Measurements from ENCODE around the gene TNFAIP8.

TNFAIP8 gene

GRCh38 chr5:119355685-119356611, at the start of gene TNFAIP8:
TSS of gene TNFAIP8 (plus strand) at chr5:119356019. CDS start at chr5:119356091, 72 bp downstream.
- peak; percentile 52 to 62 for DNase-seq

DNA sequence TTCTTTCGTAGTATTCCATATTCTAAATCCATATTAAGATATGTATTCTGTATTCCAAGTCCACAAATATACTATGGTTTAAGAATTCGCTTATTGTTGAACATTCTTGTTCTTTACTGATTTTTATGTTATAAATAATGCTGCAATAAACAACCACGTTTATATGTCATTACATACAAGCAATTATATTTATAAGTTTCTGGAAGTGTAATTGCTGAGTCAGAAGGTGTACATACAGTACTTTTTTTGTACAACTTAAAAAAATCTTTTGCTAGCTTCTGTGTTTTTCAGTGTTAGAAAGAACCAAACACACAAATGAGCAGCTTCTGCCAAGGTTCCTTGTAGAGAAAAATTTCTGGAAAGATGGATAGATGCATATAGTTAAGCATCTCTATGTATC, 48.6 kb upstream of the TNFAIP8 start:
- no peak for DNase-seq

DNA sequence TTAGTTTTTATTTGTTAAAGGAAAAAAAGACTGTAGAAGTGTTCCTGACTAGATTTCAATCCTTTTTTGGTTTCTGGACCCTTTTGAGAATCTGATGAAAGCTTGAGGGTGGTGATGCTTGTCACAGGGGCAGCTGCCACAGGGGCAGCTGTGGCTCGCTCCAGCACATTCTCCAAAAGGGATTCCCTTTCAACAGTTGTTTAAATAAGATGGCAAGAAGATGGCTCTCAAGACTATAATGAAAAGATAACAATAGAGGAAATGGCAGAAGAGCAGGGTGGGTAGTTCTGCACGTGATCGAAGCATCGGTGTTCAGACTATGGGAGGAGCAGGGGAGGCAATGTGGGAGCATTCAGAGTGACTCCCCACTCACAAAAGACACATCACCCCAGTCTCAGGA, 46.5 kb upstream of the TNFAIP8 start:
- no peak for DNase-seq

DNA sequence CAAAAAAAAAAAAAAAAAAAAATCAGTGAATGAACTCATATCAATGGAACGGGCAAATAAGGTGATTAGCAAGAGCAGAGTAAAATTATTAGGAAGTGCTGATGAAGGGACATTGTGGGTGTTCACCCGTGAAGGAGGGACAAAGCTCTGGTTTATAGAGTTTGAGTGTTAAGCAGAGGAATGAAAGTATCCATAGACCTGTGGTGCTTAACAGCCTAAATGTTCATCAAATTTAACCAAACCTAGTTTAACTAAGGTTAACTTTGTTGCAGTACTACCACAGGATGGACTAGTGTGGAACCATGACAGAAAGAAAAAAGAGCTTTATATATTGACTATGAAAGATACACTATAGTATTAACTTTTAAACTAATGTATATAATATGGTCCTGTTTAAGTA, 44.1 kb upstream of the TNFAIP8 start:
- DNase-seq, result no peak

GRCh38 chr5:119312403-119312802, 43.4 kb upstream of the TNFAIP8 start:
- DNase-seq, result no peak

DNA sequence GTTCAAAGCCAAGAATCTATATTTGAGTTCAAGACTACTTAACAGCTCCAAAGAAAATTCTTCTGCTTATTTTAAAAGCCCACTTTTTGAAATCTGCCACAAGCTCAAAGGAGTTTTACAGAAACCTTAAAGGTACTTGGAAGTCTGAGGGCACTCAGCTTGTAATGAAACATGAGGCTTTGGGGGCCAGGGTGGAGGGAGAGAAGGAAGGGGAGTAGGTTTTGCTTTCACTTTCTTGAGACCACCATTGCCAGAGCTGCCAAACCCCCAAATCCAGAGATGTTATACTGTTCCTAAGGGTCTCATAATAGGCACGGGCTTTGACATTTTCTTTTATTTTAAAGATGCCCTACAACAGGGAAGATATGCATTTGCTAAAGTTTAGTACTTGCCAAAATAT, 42.6 kb upstream of the TNFAIP8 start:
- DNase-seq, result no peak

DNA sequence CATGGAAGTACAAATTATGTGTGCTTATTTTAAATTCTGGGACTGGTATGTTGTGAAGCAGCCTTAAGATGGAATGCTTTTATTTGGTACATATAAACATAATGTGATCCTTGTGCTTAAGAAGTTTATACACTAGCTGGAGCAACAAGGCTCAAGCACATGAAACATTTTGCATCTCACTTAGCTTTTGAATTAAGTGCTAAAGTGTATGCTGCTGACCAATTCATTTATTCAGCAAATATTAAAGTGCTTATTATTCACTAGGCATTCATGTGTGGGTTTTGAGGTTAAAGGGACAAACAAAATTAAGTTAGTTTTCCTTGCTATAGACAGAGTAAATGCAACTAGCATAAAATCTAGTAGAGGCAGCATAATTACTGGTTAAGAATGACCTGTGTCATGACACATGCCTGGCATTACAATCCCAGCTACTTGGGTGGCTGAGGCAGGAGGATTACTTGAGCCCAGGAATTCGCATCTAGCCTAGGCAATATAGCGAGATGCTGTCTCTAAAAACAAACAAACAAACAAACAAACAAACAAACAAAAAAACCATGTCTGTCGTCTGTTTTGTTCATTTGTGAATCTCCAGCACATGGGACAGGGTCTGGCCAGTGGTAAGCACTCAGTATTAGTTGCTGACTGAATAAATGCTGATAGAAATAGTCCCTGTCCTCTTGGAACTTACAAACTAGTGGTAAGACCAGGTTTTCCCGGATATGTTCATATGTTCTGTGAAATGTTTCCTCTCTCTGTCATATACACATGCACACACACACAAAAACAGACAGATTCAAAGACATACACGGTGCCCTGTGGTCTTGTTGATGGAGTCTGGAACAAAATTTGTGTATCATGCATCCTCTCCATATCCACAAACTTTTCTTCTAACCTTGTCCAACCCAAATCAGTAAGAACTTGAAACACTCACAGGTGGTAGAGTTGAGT, 41.9 kb upstream of the TNFAIP8 start:
- no peak for DNase-seq

DNA sequence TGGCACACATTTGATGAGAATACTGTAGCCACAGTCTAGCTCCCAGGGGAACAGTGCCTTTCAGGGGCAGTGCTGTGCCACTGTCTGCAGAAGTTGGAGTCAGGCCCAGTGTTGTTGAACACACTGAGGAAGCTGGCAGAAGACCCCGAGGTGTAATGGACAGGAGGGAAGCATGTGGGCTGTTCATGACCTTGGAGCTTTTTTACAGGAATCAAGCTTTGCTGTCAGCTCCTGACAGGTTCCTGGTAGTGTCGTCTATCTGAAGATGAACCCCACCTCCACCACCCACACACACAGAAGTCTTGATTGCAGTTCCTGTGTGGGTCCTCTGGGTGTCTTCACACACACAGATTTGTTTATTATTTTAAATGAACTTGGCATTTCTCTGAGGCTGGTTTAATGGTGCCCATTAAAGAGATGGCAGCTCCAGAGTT, 40.3 kb upstream of the TNFAIP8 start:
- peak; percentile 75 to 76 for DNase-seq

- no peak for DNase-seq
Observed at GRCh38 chr5:119316086-119316485, 39.7 kb upstream of the TNFAIP8 start.

DNA sequence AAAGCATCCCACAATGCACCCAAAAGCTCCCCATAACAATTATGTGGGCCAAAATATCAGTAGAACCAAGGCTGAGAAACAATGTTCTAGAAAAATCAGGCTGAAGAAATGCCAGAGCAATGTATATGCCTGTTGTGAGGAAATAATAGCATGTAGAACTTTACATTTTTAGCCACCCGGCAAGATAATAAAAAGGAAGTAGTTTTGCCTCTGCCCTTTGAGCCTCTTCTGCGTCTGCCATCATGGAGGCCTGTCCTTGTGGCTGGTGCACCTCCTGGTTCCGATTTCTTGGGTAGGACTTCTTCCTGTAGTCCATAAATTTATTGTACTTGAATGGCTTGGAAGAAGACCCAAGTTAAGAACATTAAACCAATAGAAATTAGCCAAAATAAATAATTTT, 38.9 kb upstream of the TNFAIP8 start:
- no peak for DNase-seq

DNA sequence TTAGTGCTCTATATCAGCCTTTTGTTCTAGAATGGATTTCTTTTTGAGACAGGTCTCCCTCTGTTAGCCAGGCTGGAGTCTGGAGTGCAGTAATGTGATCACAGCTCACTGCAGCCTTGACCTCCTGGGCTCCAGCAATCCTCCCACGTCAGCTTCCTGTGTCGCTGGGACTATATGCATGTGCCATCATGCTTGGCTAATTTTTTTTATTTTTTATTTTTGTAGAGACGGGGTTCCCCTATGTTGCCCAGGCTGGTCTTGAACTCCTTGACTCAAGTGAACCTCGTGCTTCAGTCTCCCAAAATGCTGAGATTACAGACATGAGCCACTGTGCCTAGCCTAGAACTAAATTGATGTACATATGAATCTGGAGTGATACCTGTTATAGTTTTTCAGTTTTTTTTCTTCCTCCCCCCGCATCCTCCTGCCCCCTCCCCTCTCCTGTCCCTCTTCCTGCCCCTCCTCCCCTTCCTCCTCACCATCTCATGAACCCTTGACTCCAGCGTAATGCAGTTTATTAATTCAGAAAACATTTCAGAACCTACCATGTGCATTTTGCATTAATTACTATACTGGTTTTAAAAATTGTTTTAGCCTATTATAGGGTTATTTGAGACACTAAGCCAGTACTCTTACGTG, 37.4 kb upstream of the TNFAIP8 start:
- peak; percentile 57 to 59 for DNase-seq

DNA sequence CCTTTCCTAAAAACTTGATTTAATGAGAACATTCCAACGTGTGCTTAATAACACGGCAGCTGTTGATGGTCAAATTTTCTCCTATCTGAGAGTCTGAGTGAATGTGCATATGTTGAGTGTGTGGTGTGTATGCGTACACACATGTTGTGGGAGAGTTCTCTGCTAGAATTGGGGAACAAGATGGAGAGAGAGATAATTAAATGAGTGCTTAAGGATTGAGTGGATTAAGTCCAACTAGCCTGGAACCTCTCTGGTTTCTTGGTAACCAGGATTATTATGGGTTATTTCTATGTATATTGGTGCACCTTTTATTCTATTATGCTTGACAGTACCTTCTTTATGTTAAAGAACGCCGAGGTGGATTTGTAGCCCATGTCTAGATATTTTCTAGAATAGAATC, 36.4 kb upstream of the TNFAIP8 start:
- no peak for DNase-seq

GRCh38 chr5:119319890-119320289, 35.9 kb upstream of the TNFAIP8 start:
- no peak for DNase-seq

DNA sequence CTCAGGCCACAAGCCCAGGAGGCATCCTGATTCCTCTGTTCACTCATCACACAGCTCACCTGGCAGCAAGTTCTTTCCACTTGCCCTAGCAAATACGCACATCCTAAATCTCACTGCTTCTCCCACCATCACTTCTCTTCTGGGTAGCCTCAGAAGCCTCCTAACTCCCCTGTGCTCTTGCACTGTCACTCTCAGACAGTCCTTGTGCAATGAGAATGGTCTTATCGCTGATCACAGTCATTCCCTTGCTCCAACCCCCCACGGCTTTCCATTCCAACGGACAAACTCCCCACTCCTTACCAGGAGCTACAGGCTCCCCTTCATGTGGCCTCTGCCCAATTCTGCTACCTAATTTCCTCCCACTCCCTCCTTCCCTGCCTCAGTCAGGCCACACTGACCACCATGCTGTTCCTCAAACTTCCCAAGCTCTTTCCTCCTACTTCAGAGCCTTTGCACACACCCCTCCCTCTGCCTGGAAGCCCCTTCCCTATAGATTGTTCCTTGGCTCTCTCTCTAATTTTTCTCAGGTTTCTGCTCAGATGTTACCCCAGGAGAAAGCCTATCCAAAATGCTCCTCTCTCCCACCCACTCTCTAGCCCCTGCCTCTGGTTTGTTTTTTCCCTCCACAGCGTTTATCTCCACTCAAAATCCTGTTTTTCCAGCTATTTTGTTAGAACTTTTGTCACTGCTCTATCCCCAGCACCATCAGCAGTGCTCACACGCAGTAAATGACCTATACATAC, 34.1 kb upstream of the TNFAIP8 start:
- no peak for DNase-seq

DNA sequence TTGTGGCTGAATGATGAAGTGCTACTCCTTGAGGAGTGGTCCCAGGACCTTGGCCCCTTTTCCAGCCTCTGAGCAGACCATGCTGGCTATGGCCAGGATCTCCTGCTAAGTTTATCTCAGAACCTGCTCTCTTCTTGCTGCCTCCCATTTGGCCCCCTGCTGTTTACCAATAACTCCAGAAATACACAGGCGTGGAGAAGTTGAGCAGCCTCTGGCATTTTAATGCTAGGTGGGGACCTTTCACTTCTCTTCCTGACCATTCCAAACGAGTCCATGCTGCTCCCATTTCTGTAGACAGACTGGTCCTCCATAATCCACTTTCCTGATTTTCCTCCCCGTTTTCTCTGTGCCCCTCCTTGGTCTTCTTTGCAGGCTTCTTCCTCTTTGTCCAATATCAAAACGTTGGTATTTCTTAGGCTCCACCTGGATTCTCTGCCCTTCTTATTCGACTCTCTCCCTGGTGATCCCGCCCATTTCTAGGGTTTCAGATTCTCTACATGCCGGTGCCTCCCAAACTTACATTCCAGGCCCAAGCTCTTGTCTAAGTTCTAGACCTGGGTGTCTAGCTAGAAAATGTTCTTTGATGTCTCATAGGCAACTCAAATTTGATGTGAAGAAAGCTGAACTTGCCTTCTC, 33.4 kb upstream of the TNFAIP8 start:
- no peak for DNase-seq

DNA sequence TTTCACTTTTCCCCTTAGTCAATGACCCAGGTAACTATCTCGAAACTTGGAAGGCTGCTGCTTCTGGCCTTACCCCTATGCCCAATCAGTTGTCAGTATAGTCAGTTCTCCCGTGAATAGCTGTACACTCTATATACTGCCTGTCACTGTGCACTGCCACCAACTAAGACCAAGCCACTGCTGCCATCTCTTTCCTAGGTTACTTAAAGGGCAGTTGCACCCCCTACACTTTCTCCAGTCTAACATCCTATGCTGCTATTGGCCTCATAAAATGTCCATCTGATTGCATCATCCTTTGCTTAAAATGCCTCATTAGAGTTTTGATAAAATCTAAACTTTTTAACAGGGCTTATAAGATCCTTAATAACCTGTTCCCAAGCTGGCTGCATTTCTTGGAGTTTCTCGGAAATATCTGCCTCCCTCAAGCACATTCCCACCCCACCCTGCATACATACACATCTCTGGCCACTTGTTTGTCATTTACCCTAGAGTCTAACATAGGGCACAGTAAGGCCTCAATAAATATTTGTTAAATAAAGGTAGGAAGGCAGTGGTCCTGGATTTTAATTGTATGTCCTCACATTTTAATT, 32.8 kb upstream of the TNFAIP8 start:
- DNase-seq, result no peak

DNA sequence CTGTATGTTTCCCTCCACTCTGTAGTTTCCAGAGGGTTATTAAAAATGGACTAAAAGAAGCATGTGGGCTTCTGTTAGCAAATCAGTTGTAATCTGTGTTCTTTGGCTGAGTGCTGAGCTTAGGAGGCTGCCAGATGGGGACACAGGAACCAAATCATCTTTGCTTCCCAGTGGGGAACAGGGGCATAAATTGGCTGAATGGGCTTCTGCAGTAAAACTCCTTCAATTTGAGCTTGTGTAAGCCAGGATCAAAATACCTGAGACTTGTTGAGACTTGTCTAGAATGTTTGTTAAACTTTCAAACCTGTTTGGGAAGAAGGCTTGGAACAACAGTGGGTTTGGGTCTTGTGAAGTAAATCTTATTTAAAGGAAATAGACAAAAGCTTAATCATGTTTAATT, 32.2 kb upstream of the TNFAIP8 start:
- DNase-seq, result no peak

- no peak for DNase-seq
Observed at GRCh38 chr5:119324842-119325241, 31.0 kb upstream of the TNFAIP8 start.

DNA sequence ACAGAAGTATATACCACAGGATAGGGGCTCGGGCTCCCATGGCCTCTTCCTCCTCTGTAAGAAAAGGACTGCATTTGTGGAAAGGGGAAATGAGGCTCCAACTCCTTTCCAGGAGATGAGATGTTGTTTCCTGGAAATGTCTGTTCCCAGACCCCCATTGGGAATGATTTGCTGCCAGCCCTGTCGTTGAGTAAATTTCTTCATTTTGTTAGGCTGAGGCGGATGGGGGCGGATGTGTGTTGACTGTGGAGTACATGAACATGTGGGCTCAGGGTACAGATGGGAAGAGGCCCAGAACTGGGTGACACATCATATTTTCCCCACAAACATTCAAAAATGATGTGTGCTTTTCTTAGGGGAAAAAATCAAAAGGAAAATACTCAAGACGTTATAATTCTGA, 28.8 kb upstream of the TNFAIP8 start:
- no peak for DNase-seq

- peak; percentile 63 for DNase-seq
Observed at GRCh38 chr5:119328753-119329602, 26.8 kb upstream of the TNFAIP8 start.
